Measurements from ENCODE around the gene FRMD4A. TPM values are rescaled to one million over a fixed set of nuclear protein-coding genes. Genes with fewer than 3 reads are reported as not detected.

FRMD4A gene
- total RNA-seq, 2 donors from 2014 or later, result 18.9 to 46.1 TPM

- 80 to 88% methylated on average over 4 of the region's 4 CpGs for WGBS, 2 donors
- TF ChIP-seq POLR2A (IDR thresholded peaks at IDR 0.05), result no peak
- TF ChIP-seq, protein P1, sequence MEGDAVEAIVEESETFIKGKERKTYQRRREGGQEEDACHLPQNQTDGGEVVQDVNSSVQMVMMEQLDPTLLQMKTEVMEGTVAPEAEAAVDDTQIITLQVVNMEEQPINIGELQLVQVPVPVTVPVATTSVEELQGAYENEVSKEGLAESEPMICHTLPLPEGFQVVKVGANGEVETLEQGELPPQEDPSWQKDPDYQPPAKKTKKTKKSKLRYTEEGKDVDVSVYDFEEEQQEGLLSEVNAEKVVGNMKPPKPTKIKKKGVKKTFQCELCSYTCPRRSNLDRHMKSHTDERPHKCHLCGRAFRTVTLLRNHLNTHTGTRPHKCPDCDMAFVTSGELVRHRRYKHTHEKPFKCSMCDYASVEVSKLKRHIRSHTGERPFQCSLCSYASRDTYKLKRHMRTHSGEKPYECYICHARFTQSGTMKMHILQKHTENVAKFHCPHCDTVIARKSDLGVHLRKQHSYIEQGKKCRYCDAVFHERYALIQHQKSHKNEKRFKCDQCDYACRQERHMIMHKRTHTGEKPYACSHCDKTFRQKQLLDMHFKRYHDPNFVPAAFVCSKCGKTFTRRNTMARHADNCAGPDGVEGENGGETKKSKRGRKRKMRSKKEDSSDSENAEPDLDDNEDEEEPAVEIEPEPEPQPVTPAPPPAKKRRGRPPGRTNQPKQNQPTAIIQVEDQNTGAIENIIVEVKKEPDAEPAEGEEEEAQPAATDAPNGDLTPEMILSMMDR (IDR thresholded peaks at IDR 0.05), result no peak
- intact Hi-C loops (cut with DNase I), result no loop called here
- no peaks in the 10 kb centered on the region for H3K9me3 ChIP-seq
- H3K4me3 ChIP-seq, result no peak overlapping the region
- H3K27me3 ChIP-seq, result no peaks in the 10 kb centered on the region
- H3K36me3 ChIP-seq (replicated peaks in 1 of 2; ENCODE audit: insufficient read depth in 1 of 2, low read depth in 2 of 2), result no peaks in the 10 kb centered on the region
- DNase-seq (no peak), ATAC-seq (no peak)
- H3K27ac ChIP-seq, result no peak overlapping the region
- no peaks in the 10 kb centered on the region for H3K4me1 ChIP-seq
Measured at GRCh38 chr10:14022052-14022451, 308.7 kb downstream of the FRMD4A start.

DNA sequence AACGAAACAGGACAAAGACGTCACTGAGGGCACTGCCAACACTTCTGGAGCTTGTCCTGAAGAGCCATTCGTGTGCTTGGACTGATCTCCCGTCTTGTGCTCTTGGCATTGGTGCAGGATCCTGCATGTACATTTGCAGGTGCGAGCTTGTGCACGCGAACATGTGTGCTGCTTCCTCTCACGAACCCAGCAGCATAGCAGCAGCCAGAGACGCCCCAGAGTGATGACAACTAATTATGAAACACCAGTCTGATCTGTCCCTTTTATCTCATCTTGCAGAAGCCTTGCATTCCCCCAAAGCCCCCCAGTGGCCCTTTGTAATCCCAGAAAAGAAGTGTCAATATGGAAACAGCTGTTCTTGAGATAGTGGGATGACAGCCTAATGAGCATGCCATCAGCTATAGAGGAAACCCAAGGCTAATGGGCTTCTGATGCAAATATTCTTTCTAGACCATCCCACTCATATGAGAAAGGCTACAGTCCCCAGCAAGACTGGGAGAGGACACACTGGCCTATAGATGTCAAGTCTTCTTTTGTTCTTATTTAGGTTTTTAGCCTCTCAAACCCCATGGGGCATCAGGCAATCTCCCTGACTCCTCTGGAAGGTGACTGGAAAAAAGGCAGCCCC is 310.6 kb downstream of the FRMD4A start:
- no peak for ATAC-seq
- intact Hi-C loops (cut with DNase I), result no loop called here
- no peaks in the 10 kb centered on the region for H3K9me3 ChIP-seq

DNA sequence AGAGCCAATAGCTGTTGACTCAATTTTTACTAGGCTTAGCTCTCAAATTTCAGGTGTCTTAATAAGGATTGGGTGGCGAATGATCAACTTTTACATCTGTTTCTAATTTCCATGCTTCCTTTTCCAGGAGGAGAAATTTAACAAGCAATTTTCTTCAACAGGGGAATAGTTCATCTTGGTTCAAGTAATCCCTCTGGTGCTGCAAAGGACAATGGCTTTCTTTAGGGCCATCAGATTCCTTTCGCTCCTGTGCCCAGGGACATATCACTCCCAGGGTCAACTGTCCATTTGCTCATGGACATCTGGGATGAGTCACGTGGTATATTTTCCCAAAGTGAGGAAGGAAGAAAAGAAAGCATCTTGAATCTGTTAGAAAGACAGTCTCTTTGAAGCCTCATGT is 313.3 kb downstream of the FRMD4A start:
- TF ChIP-seq, protein P1 (IDR thresholded peaks at IDR 0.05), result no peak
- TF ChIP-seq POLR2A (IDR thresholded peaks at IDR 0.05), result no peak
- H3K9me3 ChIP-seq, result no peaks in the 10 kb centered on the region
- H3K27ac ChIP-seq, result no peak overlapping the region
- ATAC-seq (no peak), DNase-seq (no peak)
- intact Hi-C loops (cut with DNase I), result no loop called here
- WGBS, 2 donors, result 72 to 94% methylated on average over 3 of the region's 3 CpGs
- H3K27me3 ChIP-seq, result no peaks in the 10 kb centered on the region
- H3K4me3 ChIP-seq, result no peak overlapping the region
- no peaks in the 10 kb centered on the region for H3K36me3 ChIP-seq (replicated peaks in 1 of 2; ENCODE audit: insufficient read depth in 1 of 2, low read depth in 2 of 2)
- H3K4me1 ChIP-seq, result no peaks in the 10 kb centered on the region

More for the DNA sequence above, 310.6 kb downstream of the FRMD4A start:
- 89 to 91% methylated on average over 9 of the region's 9 CpGs for WGBS, 2 donors
- Histone ChIP-seq H3K27me3 (no peaks in the 10 kb centered on the region), H3K4me1 (no peaks in the 10 kb centered on the region), H3K27ac (no peak overlapping the region), H3K4me3 (no peak overlapping the region), H3K36me3 (replicated peaks in 1 of 2; ENCODE audit: insufficient read depth in 1 of 2, low read depth in 2 of 2) (no peaks in the 10 kb centered on the region)
- TF ChIP-seq POLR2A (IDR thresholded peaks at IDR 0.05), result no peak
- TF ChIP-seq, protein P1 (IDR thresholded peaks at IDR 0.05), result no peak
- no peak for DNase-seq

- intact Hi-C loops (cut with DNase I), result no loop called here
- Histone ChIP-seq H3K27me3 (no peaks in the 10 kb centered on the region), H3K4me3 (no peak overlapping the region), H3K9me3 (no peaks in the 10 kb centered on the region), H3K36me3 (replicated peaks in 1 of 2; ENCODE audit: insufficient read depth in 1 of 2, low read depth in 2 of 2) (no peaks in the 10 kb centered on the region), H3K27ac (no peak overlapping the region), H3K4me1 (no peaks in the 10 kb centered on the region)
- DNase-seq, result no peak
- TF ChIP-seq, protein P1 (IDR thresholded peaks at IDR 0.05), result no peak
- TF ChIP-seq POLR2A (IDR thresholded peaks at IDR 0.05), result no peak
- 72 to 74% methylated on average over 6 of the region's 6 CpGs for WGBS, 2 donors
- no peak for ATAC-seq
Measured at GRCh38 chr10:14016931-14017333, 313.8 kb downstream of the FRMD4A start.

GRCh38 chr10:14016011-14016536 is 314.6 kb downstream of the FRMD4A start:
- Histone ChIP-seq H3K4me1 (no peaks in the 10 kb centered on the region), H3K36me3 (replicated peaks in 1 of 2; ENCODE audit: insufficient read depth in 1 of 2, low read depth in 2 of 2) (no peaks in the 10 kb centered on the region), H3K4me3 (no peak overlapping the region), H3K27me3 (no peaks in the 10 kb centered on the region), H3K27ac (no peak overlapping the region), H3K9me3 (no peaks in the 10 kb centered on the region)
- TF ChIP-seq, protein P1 (IDR thresholded peaks at IDR 0.05), result no peak
- no peak for TF ChIP-seq POLR2A (IDR thresholded peaks at IDR 0.05)
- DNase-seq (peak in 3 of 4 donors; percentile 29 to 62 (median 36)), ATAC-seq (no peak)
- intact Hi-C loops (cut with DNase I), result no loop called here
- WGBS, 2 donors, result 52 to 66% methylated on average over 8 of the region's 8 CpGs
